ENCODE measurements around the gene ERVFRD-1. TPM values are rescaled to one million over a fixed set of nuclear protein-coding genes. Genes with fewer than 3 reads are reported as not detected.

Gene ERVFRD-1
- polyA plus RNA-seq, 1 donor from 2014 or later: not detected

- TF ChIP-seq POLR2AphosphoS5 (IDR thresholded peaks at IDR 0.05) (no peak), EZH2 (IDR thresholded peaks at IDR 0.05; ENCODE audit: borderline replicate concordance, insufficient read depth, low read length, poor library complexity, severe bottlenecking) (no peak), TAF1 (IDR thresholded peaks at IDR 0.05; ENCODE audit: low read depth) (no peak), CTCF (IDR thresholded peaks at IDR 0.05; ENCODE audit: poor library complexity, severe bottlenecking) (no peak), SMC3 (conservative IDR thresholded peaks at IDR 0.05; ENCODE audit: poor library complexity) (no peak)
- Histone ChIP-seq H3K27ac (ENCODE audit: low read length) (no peak overlapping the region), H3K27me3 (ENCODE audit: insufficient read depth, low read depth, low read length) (no peaks in the 10 kb centered on the region), H3K36me3 (ENCODE audit: insufficient read depth, low read length) (no peaks in the 10 kb centered on the region), H3K9me3 (ENCODE audit: low read length) (no peaks in the 10 kb centered on the region), H3K4me3 (ENCODE audit: low read length) (no peak overlapping the region), H3K4me2 (ENCODE audit: low read length) (no peak overlapping the region), H3K79me2 (replicated peaks; ENCODE audit: insufficient read depth, low read length) (no peaks in the 10 kb centered on the region), H4K20me1 (ENCODE audit: insufficient read depth) (no peaks in the 10 kb centered on the region), H2AFZ (ENCODE audit: low read depth, low read length) (no peak overlapping the region), H3K9ac (ENCODE audit: low read length) (no peak overlapping the region), H3F3A (ENCODE audit: insufficient read depth, low read length, poor library complexity, severe bottlenecking) (no peaks in the 10 kb centered on the region), H3K9me2 (ENCODE audit: insufficient read depth, low read length) (no peaks in the 10 kb centered on the region)
These were observed 33.3 kb downstream of the ERVFRD-1 start for GRCh38 chr6:11078266-11078665.

GRCh38 chr6:11076540-11076939 lies 35.0 kb downstream of the ERVFRD-1 start:
- H3K27ac ChIP-seq (ENCODE audit: low read length): no peak overlapping the region
- H3K27me3 ChIP-seq (ENCODE audit: insufficient read depth, low read depth, low read length): no peaks in the 10 kb centered on the region
- H2AFZ ChIP-seq (ENCODE audit: low read depth, low read length): no peak overlapping the region
- H3K4me2 ChIP-seq (ENCODE audit: low read length): no peak overlapping the region
- H3K4me3 ChIP-seq (ENCODE audit: low read length): no peak overlapping the region
- H4K20me1 ChIP-seq (ENCODE audit: insufficient read depth): no peaks in the 10 kb centered on the region
- no peak overlapping the region for H3K9ac ChIP-seq (ENCODE audit: low read length)
- H3K9me2 ChIP-seq (ENCODE audit: insufficient read depth, low read length): no peaks in the 10 kb centered on the region
- no peaks in the 10 kb centered on the region for H3K36me3 ChIP-seq (ENCODE audit: insufficient read depth, low read length)
- H3F3A ChIP-seq (ENCODE audit: insufficient read depth, low read length, poor library complexity, severe bottlenecking): no peaks in the 10 kb centered on the region
- no peaks in the 10 kb centered on the region for H3K79me2 ChIP-seq (replicated peaks; ENCODE audit: insufficient read depth, low read length)
- no peaks in the 10 kb centered on the region for H3K9me3 ChIP-seq (ENCODE audit: low read length)
- no peak for TF ChIP-seq REST (IDR thresholded peaks at IDR 0.05; ENCODE audit: borderline replicate concordance)
- TF ChIP-seq CTCF (IDR thresholded peaks at IDR 0.05; ENCODE audit: poor library complexity, severe bottlenecking): no peak
- TF ChIP-seq MXI1 (conservative IDR thresholded peaks at IDR 0.05; ENCODE audit: poor library complexity, severe bottlenecking): no peak
- TF ChIP-seq RAD21 (conservative IDR thresholded peaks at IDR 0.05): no peak
- TF ChIP-seq SMC3 (conservative IDR thresholded peaks at IDR 0.05; ENCODE audit: poor library complexity): no peak
- no peak for TF ChIP-seq POLR2AphosphoS5 (IDR thresholded peaks at IDR 0.05)
- TF ChIP-seq TAF1 (IDR thresholded peaks at IDR 0.05; ENCODE audit: low read depth): no peak
- no peak for TF ChIP-seq EP300 (conservative IDR thresholded peaks at IDR 0.05; ENCODE audit: poor library complexity, severe bottlenecking)
- TF ChIP-seq EZH2 (IDR thresholded peaks at IDR 0.05; ENCODE audit: borderline replicate concordance, insufficient read depth, low read length, poor library complexity, severe bottlenecking): no peak
